IPS-NIHi11 (cell line): ENCODE data around the gene ARGLU1.
"Not testable (repeated sequence)": the region's sequence is repeated elsewhere in the genome, so short reads cannot be mapped to it uniquely, and the experiment has no call there.

ENCODE experiments used
- DNase-seq: peaks from one replicate; pipeline ENCODE4 v3.0.0; 2012; ENCODE audit warnings: mixed read lengths, low spot score

Gene ARGLU1

GRCh38 chr13:106567474-106568298, at the start of gene ARGLU1:
TSS of gene ARGLU1 (minus strand) at chr13:106568137. CDS start at chr13:106567919, 218 bp downstream.
- peak; percentile 94 for DNase-seq

- DNase-seq, result no peak
These were observed 49.6 kb upstream of the ARGLU1 start for GRCh38 chr13:106617561-106617960.

DNA sequence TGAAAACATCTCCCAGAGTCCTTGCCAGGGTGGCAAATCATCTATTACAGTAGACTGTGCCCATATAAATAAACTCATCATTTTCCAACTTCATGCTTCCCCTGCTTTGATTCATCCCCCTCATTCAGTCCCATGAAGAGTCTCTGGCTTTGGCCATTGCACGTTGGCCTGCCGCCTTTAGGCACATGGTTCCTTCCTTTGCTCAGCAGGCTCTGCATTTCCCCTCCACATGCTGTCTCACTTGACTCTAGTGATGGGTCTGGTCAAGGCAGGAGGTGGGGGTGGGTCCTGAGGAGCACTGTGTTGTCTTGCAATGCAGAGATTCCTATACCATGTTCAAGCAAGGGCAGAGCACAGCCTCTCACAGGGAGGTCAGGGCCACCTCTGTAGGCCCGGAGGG, 48.8 kb upstream of the ARGLU1 start:
- no peak for DNase-seq

GRCh38 chr13:106614874-106615273, 46.9 kb upstream of the ARGLU1 start:
- no peak for DNase-seq

DNA sequence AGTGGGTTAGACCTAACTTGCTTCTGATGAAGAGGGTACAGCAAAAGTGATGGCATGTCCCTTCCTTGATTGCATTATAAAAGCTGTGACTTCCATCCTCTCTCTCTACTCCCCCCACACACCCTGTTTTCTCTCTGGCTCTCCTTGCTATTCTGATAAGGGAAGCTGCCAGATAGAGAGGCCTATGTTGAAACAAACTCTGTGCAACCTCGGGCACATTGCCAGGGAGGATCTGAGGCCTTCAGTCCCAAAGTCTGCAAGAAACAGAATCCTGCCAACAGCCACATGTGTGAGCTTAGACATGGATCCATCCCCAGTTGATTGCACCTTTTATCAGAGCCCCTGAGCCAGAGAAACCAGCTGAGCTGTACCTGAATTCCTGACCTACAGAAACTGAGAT, 44.8 kb upstream of the ARGLU1 start:
- no peak for DNase-seq

DNA sequence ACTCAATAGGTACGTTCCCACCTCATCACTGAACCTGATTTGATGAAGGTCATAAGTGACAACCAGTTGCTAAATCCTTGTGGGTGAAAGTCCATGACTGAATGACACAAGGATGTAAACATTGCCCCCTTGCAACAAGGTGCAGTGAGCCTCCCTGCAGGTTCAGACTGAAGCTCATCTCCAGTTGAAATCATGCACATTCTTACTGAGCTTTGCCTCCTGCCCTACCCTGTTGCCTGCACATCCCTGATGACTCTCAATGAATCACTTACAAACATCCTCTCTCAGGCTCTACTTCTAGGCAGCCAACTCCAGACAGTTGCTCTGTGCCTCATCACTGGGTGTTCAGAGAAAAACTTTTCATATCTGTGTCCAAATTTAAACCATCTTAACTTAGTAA, 42.5 kb upstream of the ARGLU1 start:
- no peak for DNase-seq

DNA sequence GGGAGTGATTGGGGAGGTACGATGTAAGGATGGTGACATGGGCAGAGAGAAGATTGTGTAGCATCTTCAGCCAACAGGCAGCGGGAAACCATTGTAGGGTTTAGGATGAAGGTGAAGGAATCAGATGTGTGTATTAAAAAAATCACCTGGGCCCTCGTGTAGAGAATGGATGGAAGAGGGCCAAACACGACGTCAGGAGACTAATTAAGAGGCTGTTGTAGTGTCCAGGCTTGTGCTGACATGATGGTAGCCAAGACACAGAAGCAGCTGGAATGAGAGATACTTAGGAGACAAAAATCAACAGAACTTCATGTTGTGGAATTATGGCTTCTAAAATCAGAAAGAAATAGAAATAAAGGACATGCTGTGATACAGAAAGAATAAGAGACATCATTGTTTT, 41.2 kb upstream of the ARGLU1 start:
- DNase-seq, result no peak

- no peak for DNase-seq
These were observed 35.6 kb upstream of the ARGLU1 start for GRCh38 chr13:106603546-106603945.

- no peak for DNase-seq
These were observed 34.2 kb upstream of the ARGLU1 start for GRCh38 chr13:106602178-106602577.

DNA sequence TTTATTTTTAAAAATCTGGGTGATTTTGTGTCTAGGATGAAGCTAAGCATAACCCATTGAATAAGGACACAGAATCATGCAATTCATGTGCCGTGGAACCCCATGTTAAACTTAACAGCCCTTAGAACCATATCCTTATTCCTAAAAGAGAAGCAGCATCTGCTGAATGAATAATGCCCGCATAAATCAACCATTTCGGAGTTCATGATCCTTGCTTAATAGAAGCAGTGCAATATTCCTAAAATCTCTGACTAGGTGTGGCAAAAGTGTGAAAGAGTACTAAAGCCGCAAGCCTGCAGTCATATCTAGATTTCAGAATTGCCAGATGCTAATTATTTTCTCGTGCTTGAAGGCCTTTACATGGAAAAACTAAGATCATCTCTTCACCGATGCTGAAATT, 33.6 kb upstream of the ARGLU1 start:
- no peak for DNase-seq

GRCh38 chr13:106600798-106601135, 32.8 kb upstream of the ARGLU1 start:
- DNase-seq, result not testable (repeated sequence)

DNA sequence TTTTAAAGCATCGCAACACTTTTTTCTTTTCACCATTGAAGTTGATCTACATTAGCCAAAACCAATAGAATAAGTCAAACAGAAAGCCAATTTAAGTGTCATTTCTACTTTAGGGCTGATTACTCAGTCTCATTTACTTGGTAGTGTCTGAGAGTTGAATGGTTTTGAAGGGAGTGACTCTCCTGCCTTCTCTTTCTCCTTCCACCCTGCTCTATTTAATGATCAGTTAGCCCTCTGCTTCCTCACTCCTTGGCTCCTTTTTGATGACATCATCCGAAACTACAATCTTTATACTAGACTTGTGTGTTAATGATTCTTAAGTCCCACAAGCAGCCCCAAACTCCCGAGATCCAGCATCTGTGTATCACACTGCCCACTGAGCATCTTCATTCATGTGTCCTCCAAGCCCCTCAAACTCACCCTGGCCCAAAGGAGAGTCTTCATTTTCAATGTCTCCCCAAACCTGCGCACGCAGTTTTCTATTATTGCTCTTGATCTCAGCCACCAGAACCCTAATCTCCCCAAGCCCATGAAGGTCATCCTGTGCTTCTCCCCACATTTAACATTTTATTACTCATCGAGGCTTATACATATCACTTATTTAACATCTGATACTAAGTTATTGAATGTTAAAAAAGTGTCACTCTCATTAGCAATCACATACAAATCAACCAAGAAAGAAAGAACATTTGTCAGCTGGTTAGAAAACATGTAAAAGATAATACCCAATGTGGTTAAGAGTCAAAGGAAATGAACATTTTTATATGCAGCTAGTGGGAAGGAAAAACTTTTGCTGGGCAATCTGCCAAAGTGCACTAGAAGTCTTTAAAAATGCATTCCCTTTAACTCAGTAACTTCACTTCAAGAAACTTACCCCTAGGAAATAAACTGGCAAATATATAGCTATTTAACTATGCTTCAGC, 32.2 kb upstream of the ARGLU1 start:
- DNase-seq, result no peak

GRCh38 chr13:106597749-106598395, 29.9 kb upstream of the ARGLU1 start:
- DNase-seq, result no peak

- no peak for DNase-seq
These were observed 29.2 kb upstream of the ARGLU1 start for GRCh38 chr13:106597186-106597585.

GRCh38 chr13:106596275-106596937, 28.5 kb upstream of the ARGLU1 start:
- DNase-seq, result no peak

GRCh38 chr13:106595625-106596024, 27.7 kb upstream of the ARGLU1 start:
- no peak for DNase-seq

GRCh38 chr13:106594980-106595379, 27.0 kb upstream of the ARGLU1 start:
- no peak for DNase-seq

GRCh38 chr13:106593132-106593531, 25.2 kb upstream of the ARGLU1 start:
- DNase-seq, result no peak

DNA sequence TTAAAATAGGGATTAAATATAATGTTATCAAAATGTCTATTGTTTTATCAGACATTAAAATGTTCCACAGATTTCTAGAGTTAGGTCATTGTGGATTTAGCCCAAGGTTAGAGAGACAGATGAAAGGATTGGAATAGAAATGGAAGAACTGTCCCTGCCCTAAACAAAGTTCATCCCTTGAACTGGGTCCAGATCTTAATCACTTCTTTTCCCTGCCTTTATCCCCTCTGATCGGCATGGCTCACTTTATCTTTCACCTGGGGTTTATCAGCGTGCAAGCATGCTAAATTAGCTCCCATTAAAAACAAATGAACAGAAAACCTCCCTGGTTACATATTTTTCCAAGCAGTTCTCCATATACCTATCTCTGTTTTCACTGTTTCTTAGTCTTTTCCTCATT, 23.4 kb upstream of the ARGLU1 start:
- DNase-seq, result no peak

- no peak for DNase-seq
These were observed 21.8 kb upstream of the ARGLU1 start for GRCh38 chr13:106589716-106590115.

GRCh38 chr13:106588367-106588766, 20.4 kb upstream of the ARGLU1 start:
- no peak for DNase-seq

- no peak for DNase-seq
These were observed 19.9 kb upstream of the ARGLU1 start for GRCh38 chr13:106587787-106588186.
